ENCODE results near the gene TYK2. TPM values are rescaled to one million over a fixed set of nuclear protein-coding genes. Genes with fewer than 3 reads are reported as not detected.
"Not testable (repeated sequence)": the region's sequence is repeated elsewhere in the genome, so short reads cannot be mapped to it uniquely, and the experiment has no call there.

TYK2 gene
- total RNA-seq, 4 donors from 2014 or later = 112 to 166 (median 125) TPM

GRCh38 chr19:10339380-10339960 lies 40.9 kb downstream of the TYK2 start, which contains the start of gene ICAM3:
TSS of gene ICAM3 (minus strand) at chr19:10339624. CDS start at chr19:10339614, 10 bp downstream.
- 60 to 77% methylated on average over 14 of the region's 14 CpGs for WGBS, 2 donors
- no peak for DNase-seq (ENCODE audit: low spot score in 2 of 2)
- Histone ChIP-seq H3K4me3 (peak within 1 kb of the TSS in 1 of 4 donors; percentile 33), H3K36me3 (no peaks in the 10 kb centered on the region), H3K4me1 (peaks cover 0 to 8% (median under 1%) of the 10 kb centered on the region in 4 donors), H3K27ac (peak within 1 kb of the TSS in 1 of 4 donors; percentile 65), H3K9me3 (no peaks in the 10 kb centered on the region), H3K27me3 (no peaks in the 10 kb centered on the region)
- TF ChIP-seq CTCF (IDR thresholded peaks at IDR 0.05) = no peak
- no peak for TF ChIP-seq POLR2A (IDR thresholded peaks at IDR 0.05)
- TF ChIP-seq EP300 (IDR thresholded peaks at IDR 0.05) = no peak

GRCh38 chr19:10338940-10339339 lies 41.4 kb downstream of the TYK2 start:
- Histone ChIP-seq H3K27ac (peak overlapping the region in 1 of 4 donors; percentile 65), H3K36me3 (no peaks in the 10 kb centered on the region), H3K9me3 (no peaks in the 10 kb centered on the region), H3K4me3 (peak overlapping the region in 1 of 4 donors; percentile 33), H3K27me3 (no peaks in the 10 kb centered on the region), H3K4me1 (peaks cover 0 to 13% (median 2%) of the 10 kb centered on the region in 4 donors)
- WGBS, 2 donors = 75 to 80% methylated on average over 6 of the region's 6 CpGs
- no peak for DNase-seq (ENCODE audit: low spot score in 2 of 2)
- no peak for TF ChIP-seq EP300 (IDR thresholded peaks at IDR 0.05)
- no peak for TF ChIP-seq CTCF (IDR thresholded peaks at IDR 0.05)
- TF ChIP-seq POLR2A (IDR thresholded peaks at IDR 0.05) = no peak

GRCh38 chr19:10336725-10337124 lies 43.6 kb downstream of the TYK2 start:
- not testable (repeated sequence) for H3K9me3 ChIP-seq
- 91 to 96% methylated on average over 9 of the region's 9 CpGs for WGBS, 2 donors
- peaks cover 0 to 28% (median 12%) of the 10 kb centered on the region in 4 donors for H3K4me1 ChIP-seq

GRCh38 chr19:10335352-10335985 lies 44.9 kb downstream of the TYK2 start:
- H3K4me3 ChIP-seq = peak overlapping the region in 1 of 4 donors; percentile 92
- peak overlapping the region in 3 of 4 donors; percentile 70 to 97 (median 92) for H3K27ac ChIP-seq

More at GRCh38 chr19:10336725-10337124, 43.6 kb downstream of the TYK2 start:
- not testable (repeated sequence) for H3K27ac ChIP-seq; H3K4me3 ChIP-seq; H3K36me3 ChIP-seq; DNase-seq (ENCODE audit: low spot score in 2 of 2); H3K27me3 ChIP-seq

More at GRCh38 chr19:10335352-10335985, 44.9 kb downstream of the TYK2 start:
- no peak for DNase-seq (ENCODE audit: low spot score in 2 of 2)
- whole genome bisulfite sequencing, 2 donors = 55 to 69% methylated on average over 22 to 23 of the region's 26 CpGs
- H3K4me1 ChIP-seq = peaks cover 0 to 32% (median 13%) of the 10 kb centered on the region in 4 donors
- H3K36me3 ChIP-seq = peaks cover 0 to 4% (median 0%) of the 10 kb centered on the region in 3 donors
- no peaks in the 10 kb centered on the region for H3K9me3 ChIP-seq
- no peaks in the 10 kb centered on the region for H3K27me3 ChIP-seq
- TF ChIP-seq CTCF (IDR thresholded peaks at IDR 0.05) (no peak), EP300 (IDR thresholded peaks at IDR 0.05) (no peak), POLR2A (IDR thresholded peaks at IDR 0.05) (no peak)

All from tibial nerve (tissue), 4 donors.